ENCODE results near the gene RAF1.

DNA sequence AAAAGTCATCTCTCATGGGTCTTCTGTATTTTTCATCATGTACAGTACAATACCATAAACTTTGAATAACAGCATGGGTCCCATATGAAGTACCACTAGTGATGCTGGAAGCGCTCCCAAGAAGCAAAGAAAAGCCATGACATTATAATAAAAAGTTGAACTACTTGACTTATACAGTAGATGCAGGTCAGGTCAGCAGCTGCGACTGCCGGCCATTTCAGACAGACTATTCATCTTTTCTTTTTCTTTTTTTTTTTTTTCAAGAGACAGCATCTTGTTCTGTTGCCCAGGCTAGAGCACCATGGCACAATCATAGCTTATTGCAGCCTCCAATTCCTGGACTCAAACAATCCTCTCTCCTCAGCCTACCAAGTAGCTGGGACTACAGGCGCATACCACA, 10.2 kb downstream of the RAF1 start:
- TF ChIP-seq, protein P1, sequence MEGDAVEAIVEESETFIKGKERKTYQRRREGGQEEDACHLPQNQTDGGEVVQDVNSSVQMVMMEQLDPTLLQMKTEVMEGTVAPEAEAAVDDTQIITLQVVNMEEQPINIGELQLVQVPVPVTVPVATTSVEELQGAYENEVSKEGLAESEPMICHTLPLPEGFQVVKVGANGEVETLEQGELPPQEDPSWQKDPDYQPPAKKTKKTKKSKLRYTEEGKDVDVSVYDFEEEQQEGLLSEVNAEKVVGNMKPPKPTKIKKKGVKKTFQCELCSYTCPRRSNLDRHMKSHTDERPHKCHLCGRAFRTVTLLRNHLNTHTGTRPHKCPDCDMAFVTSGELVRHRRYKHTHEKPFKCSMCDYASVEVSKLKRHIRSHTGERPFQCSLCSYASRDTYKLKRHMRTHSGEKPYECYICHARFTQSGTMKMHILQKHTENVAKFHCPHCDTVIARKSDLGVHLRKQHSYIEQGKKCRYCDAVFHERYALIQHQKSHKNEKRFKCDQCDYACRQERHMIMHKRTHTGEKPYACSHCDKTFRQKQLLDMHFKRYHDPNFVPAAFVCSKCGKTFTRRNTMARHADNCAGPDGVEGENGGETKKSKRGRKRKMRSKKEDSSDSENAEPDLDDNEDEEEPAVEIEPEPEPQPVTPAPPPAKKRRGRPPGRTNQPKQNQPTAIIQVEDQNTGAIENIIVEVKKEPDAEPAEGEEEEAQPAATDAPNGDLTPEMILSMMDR (IDR thresholded peaks at IDR 0.05; ENCODE audit: insufficient read depth, low read length, poor library complexity, severe bottlenecking) = no peak
- no peak for TF ChIP-seq EZH2phosphoT487 (conservative IDR thresholded peaks at IDR 0.05; ENCODE audit: low read length)

Measured in SU-DHL-6 (cell line).